ENCODE results near the gene FAM162A.
A peak's percentile ranks its signal among the peaks of the same experiment; 100 is the strongest.

The FAM162A gene

DNA sequence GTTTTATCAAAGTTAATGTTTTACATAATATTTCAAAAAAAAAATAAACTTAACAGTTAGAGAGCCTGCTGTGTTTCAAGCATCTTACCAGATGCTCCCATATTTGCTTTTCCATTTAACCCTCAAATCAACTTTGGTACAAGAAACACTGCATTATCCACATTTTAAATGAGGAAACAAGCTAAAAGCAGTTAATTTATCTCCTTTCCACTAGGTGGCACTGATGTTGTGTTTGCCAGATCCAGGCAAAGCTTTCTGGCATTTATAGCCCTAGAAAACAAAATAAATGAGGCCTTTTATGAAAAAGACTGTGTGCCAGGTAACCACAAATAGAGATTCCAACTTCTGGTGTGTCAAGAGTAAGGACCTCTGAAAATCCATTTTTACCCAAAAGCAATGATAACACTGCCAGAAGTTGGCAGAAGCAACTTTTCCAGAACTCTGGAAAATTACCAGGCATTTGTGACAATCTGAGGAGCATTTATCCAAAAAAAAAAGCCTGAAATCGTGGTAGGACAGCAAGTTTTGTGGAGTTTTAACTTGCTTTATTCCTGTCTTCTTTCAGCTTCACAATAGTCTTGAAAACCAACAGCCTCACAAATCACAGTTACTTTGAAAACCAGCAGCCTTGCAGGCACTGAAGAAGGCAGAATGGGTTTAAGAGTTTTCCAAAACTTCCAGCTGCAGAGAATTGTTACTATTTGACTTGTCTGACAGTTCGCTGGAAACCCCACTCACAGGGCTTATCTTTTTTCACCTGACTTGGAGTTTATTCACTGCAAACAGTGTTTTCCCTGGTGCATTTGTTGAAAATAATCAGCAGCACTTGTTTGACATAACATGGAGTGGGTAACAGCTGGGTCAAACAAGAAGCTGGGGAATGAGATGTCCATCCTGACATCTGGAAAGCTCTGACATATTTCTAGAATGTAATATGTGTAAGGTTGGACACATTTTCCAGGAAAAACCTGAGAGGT is 9.2 kb downstream of the FAM162A start:
- H2AFZ ChIP-seq (ENCODE audit: low read depth, low read length): no peak overlapping the region
- H3K27ac ChIP-seq (ENCODE audit: low read length): no peak overlapping the region
- H3K4me1 ChIP-seq (ENCODE audit: low read length): no peaks in the 10 kb centered on the region
- H3K9ac ChIP-seq (ENCODE audit: low read length): no peak overlapping the region
- H3K36me3 ChIP-seq (replicated peaks; ENCODE audit: low read depth, low read length): peaks cover 24% of the 10 kb centered on the region
- H4K20me1 ChIP-seq (ENCODE audit: insufficient read depth, low read length): peaks cover 19% of the 10 kb centered on the region
- peaks cover 27% of the 10 kb centered on the region for H3K79me2 ChIP-seq (ENCODE audit: low read length)
- H3K4me2 ChIP-seq (ENCODE audit: low read length): no peak overlapping the region
- TF ChIP-seq EZH2phosphoT487 (IDR thresholded peaks at IDR 0.05; ENCODE audit: low read depth): no peak
- TF ChIP-seq, protein P1, sequence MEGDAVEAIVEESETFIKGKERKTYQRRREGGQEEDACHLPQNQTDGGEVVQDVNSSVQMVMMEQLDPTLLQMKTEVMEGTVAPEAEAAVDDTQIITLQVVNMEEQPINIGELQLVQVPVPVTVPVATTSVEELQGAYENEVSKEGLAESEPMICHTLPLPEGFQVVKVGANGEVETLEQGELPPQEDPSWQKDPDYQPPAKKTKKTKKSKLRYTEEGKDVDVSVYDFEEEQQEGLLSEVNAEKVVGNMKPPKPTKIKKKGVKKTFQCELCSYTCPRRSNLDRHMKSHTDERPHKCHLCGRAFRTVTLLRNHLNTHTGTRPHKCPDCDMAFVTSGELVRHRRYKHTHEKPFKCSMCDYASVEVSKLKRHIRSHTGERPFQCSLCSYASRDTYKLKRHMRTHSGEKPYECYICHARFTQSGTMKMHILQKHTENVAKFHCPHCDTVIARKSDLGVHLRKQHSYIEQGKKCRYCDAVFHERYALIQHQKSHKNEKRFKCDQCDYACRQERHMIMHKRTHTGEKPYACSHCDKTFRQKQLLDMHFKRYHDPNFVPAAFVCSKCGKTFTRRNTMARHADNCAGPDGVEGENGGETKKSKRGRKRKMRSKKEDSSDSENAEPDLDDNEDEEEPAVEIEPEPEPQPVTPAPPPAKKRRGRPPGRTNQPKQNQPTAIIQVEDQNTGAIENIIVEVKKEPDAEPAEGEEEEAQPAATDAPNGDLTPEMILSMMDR (IDR thresholded peaks at IDR 0.05; ENCODE audit: low read depth, low read length): peak; percentile 75
- no peaks in the 10 kb centered on the region for H3K27me3 ChIP-seq (ENCODE audit: low read depth, low read length)
- no peaks in the 10 kb centered on the region for H3K9me3 ChIP-seq (ENCODE audit: insufficient read depth, low read length)
- no peak overlapping the region for H3K4me3 ChIP-seq (ENCODE audit: low read length)

DNA sequence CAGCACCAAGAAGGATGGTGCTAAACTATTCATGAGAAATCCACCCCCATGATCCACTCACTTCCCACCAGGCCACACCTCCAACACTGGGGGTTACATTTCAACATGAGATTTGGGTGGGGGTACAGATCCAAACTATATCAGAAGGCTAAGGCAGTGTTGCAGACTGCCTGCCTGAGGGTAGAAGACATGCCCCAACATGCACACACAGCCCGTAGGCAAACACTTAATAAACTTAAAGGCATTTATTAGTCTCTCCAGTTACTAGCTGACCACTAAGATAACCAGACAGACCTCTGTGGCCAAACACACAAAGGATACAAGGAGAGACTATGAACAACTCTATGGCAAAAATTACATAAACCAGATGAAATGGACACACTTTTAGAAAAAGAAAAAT is 10.2 kb downstream of the FAM162A start:
- Histone ChIP-seq H2AFZ (ENCODE audit: low read depth, low read length) (no peak overlapping the region), H3K9ac (ENCODE audit: low read length) (no peak overlapping the region), H4K20me1 (ENCODE audit: insufficient read depth, low read length) (peaks cover 19% of the 10 kb centered on the region)

DNA sequence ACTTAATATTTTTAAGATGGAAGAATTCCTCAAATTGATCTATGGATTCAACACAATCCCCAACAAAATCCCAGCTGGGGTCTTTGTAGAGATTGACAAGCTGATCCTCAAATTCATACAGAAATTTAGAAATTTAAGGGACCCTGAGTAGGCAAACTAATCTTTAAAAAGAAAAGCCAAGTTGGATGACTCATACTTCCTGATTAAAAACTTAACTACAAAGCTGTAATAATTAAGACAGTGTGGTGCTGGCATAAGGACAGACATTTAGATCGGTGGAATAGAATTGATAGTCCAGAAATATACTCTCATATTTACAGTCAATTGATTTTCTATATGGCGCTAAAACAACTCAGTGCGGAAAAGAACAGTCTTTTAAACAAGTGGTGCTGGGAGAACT is 11.6 kb downstream of the FAM162A start:
- Histone ChIP-seq H3K4me3 (ENCODE audit: low read length) (no peak overlapping the region), H3K9ac (ENCODE audit: low read length) (no peak overlapping the region), H3K36me3 (replicated peaks; ENCODE audit: low read depth, low read length) (peaks cover 17% of the 10 kb centered on the region), H3K4me2 (ENCODE audit: low read length) (no peak overlapping the region), H3K9me3 (ENCODE audit: insufficient read depth, low read length) (no peaks in the 10 kb centered on the region), H4K20me1 (ENCODE audit: insufficient read depth, low read length) (peaks cover 17% of the 10 kb centered on the region), H3K4me1 (ENCODE audit: low read length) (no peaks in the 10 kb centered on the region), H3K79me2 (ENCODE audit: low read length) (peaks cover 23% of the 10 kb centered on the region), H3K27me3 (ENCODE audit: low read depth, low read length) (no peaks in the 10 kb centered on the region), H3K27ac (ENCODE audit: low read length) (no peak overlapping the region), H2AFZ (ENCODE audit: low read depth, low read length) (no peak overlapping the region)
- no peak for TF ChIP-seq EZH2phosphoT487 (IDR thresholded peaks at IDR 0.05; ENCODE audit: low read depth)
- TF ChIP-seq, protein P1 (IDR thresholded peaks at IDR 0.05; ENCODE audit: low read depth, low read length): no peak

More for the DNA sequence above, 10.2 kb downstream of the FAM162A start:
- TF ChIP-seq, protein P1 (IDR thresholded peaks at IDR 0.05; ENCODE audit: low read depth, low read length): no peak
- no peak for TF ChIP-seq EZH2phosphoT487 (IDR thresholded peaks at IDR 0.05; ENCODE audit: low read depth)
- no peak overlapping the region for H3K27ac ChIP-seq (ENCODE audit: low read length)
- H3K27me3 ChIP-seq (ENCODE audit: low read depth, low read length): no peaks in the 10 kb centered on the region
- H3K4me1 ChIP-seq (ENCODE audit: low read length): no peaks in the 10 kb centered on the region
- H3K36me3 ChIP-seq (replicated peaks; ENCODE audit: low read depth, low read length): peaks cover 20% of the 10 kb centered on the region
- H3K4me3 ChIP-seq (ENCODE audit: low read length): no peak overlapping the region
- no peak overlapping the region for H3K4me2 ChIP-seq (ENCODE audit: low read length)
- no peaks in the 10 kb centered on the region for H3K9me3 ChIP-seq (ENCODE audit: insufficient read depth, low read length)
- H3K79me2 ChIP-seq (ENCODE audit: low read length): peaks cover 26% of the 10 kb centered on the region

DNA sequence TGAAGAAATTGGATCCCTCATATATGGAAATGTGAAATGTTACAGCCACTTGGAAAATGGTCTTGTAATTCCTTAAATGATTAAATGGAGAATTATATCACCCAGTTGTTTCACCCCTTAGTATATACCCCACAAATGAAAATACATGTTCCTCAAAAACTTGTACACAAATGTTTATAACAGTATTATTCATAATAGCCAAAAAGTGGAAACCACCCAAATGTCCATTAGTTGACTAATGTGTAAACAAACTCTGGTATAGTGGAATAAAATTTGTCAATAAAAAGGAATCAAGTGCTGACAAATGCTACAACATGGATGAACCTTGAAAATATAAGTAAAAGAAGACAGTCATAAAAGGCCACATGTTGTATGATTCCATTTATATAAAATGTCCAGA is 12.5 kb downstream of the FAM162A start:
- Histone ChIP-seq H3K79me2 (ENCODE audit: low read length) (peaks cover 21% of the 10 kb centered on the region), H3K4me3 (ENCODE audit: low read length) (no peak overlapping the region)
- TF ChIP-seq, protein P1 (IDR thresholded peaks at IDR 0.05; ENCODE audit: low read depth, low read length): no peak
- no peak for TF ChIP-seq EZH2phosphoT487 (IDR thresholded peaks at IDR 0.05; ENCODE audit: low read depth)

More for the DNA sequence above, 12.5 kb downstream of the FAM162A start:
- no peaks in the 10 kb centered on the region for H3K9me3 ChIP-seq (ENCODE audit: insufficient read depth, low read length)
- H3K4me1 ChIP-seq (ENCODE audit: low read length): no peaks in the 10 kb centered on the region
- no peaks in the 10 kb centered on the region for H3K27me3 ChIP-seq (ENCODE audit: low read depth, low read length)
- H3K27ac ChIP-seq (ENCODE audit: low read length): no peak overlapping the region
- H3K9ac ChIP-seq (ENCODE audit: low read length): no peak overlapping the region
- no peak overlapping the region for H3K4me2 ChIP-seq (ENCODE audit: low read length)
- peaks cover 16% of the 10 kb centered on the region for H3K36me3 ChIP-seq (replicated peaks; ENCODE audit: low read depth, low read length)
- peaks cover 15% of the 10 kb centered on the region for H4K20me1 ChIP-seq (ENCODE audit: insufficient read depth, low read length)
- no peak overlapping the region for H2AFZ ChIP-seq (ENCODE audit: low read depth, low read length)
